Spleen (tissue), 11 donors: ENCODE results near the gene UBA52. TPM values are rescaled to one million over a fixed set of nuclear protein-coding genes. Genes with fewer than 3 reads are reported as not detected.

Source experiments
- DNase-seq: peaks from one replicate; pipeline ENCODE4 v3.0.0-alpha.2; 2020
- H3K27ac ChIP-seq, 8 donors: fragments of 200-600 bp; sonication (generic) in 7 of 8; 1 replicate in 4 of 8; 2 replicates in 4 of 8; pipeline versions ENCODE4 v1.5.0 to v1.8.0; 2016 to 2021; ENCODE audit warnings: inconsistent platforms in 4 of 8, mild to moderate bottlenecking in 4 of 8, moderate library complexity in 1 of 8
- H3K27me3 ChIP-seq, 7 donors: fragments of 200-600 bp; sonication (generic) in 6 of 7; replicated peaks in 1 of 7; 1 replicate in 4 of 7; 2 replicates in 3 of 7; pipeline versions ENCODE4 v1.5.0 to v1.8.0; 2016 to 2021; ENCODE audit warnings: inconsistent platforms in 3 of 7, mild to moderate bottlenecking in 1 of 7
- H3K36me3 ChIP-seq, 6 donors: fragments of 200-600 bp; sonication (generic) in 5 of 6; 1 replicate in 4 of 6; 2 replicates in 2 of 6; pipeline versions ENCODE4 v1.5.0 to v1.8.0; 2016 to 2021; ENCODE audit warnings: inconsistent platforms in 2 of 6
- H3K4me1 ChIP-seq, 6 donors: fragments of 200-600 bp; sonication (generic) in 5 of 6; 1 replicate in 3 of 6; 2 replicates in 3 of 6; pipeline versions ENCODE4 v1.5.0 to v1.8.0; 2016 to 2021; ENCODE audit warnings: inconsistent platforms in 3 of 6
- H3K4me3 ChIP-seq, 8 donors: fragments of 200-600 bp; sonication (generic) in 7 of 8; 1 replicate in 4 of 8; 2 replicates in 4 of 8; pipeline versions ENCODE4 v1.5.0 to v1.8.0; 2016 to 2021; ENCODE audit warnings: inconsistent platforms in 4 of 8, mild to moderate bottlenecking in 4 of 8, moderate library complexity in 2 of 8
- H3K9me3 ChIP-seq, 8 donors: fragments of 200-600 bp; sonication (generic) in 7 of 8; 1 replicate in 4 of 8; 2 replicates in 4 of 8; pipeline versions ENCODE4 v1.5.0 to v1.8.0; 2016 to 2021; ENCODE audit warnings: inconsistent platforms in 4 of 8
- POLR2A ChIP-seq, 3 donors: fragments of 450-650 bp; IDR thresholded peaks; one replicate each; pipeline ENCODE4 v1.5.1; 2017; ENCODE audit warnings: antibody characterized with exemption in 3 of 3, mild to moderate bottlenecking in 1 of 3
- POLR2AphosphoS5 ChIP-seq, 3 donors: sonication (generic); formaldehyde crosslinking; IDR thresholded peaks; one replicate each; pipeline ENCODE4 v1.5.1; 2017; ENCODE audit warnings: antibody characterized with exemption in 3 of 3
- WGBS, 5 donors: extraction: QIAGEN DNeasy Blood & Tissue Kit in 3 of 5; methylation state at CpG; one replicate each; pipeline versions ENCODE4 v1.1.5 to v1.1.7; 2013 to 2018; 5-methylcytosine and 5-hydroxymethylcytosine counted together
- intact Hi-C: fragments of 100-400 bp; cut with DNase I; formaldehyde crosslinking; loops from one replicate; pipeline ENCODE4 v1.15.0; 2023; ENCODE audit warnings: low total_unique reads
- polyA plus RNA-seq, 3 donors: library from polyadenylated mRNA; stranded (reverse); fragments of 200-250 nt; gene quantifications; one replicate each; pipeline ENCODE4 v1.2.1, GENCODE V29; 2013
- total RNA-seq, 7 donors: library from RNA; depleted of rRNA in 3 of 7; stranded (reverse); fragments of >200 nt in 3 of 7; fragmentation: NEBNext Ultra II Directional in 4 of 7; extraction: Animal tissue kit (Norgen Biotek cat#: 25700) in 4 of 7; gene quantifications; one replicate each; pipeline versions ENCODE4 v1.1.0 to v1.2.1, GENCODE V29; 2016 to 2021
- TF ChIP-seq, protein P1 (sequence below), 11 experiments: fragments of 200-600 bp in 7 of 11; fragments of 450-650 bp in 4 of 11; sonication (generic) in 4 of 11; IDR thresholded peaks in 8 of 11; conservative IDR thresholded peaks in 3 of 11; 1 replicate in 7 of 11; 2 replicates in 4 of 11; pipeline versions ENCODE4 v1.4.0 to v1.8.0; 2016 to 2021; ENCODE audit warnings: antibody characterized with exemption in 11 of 11, inconsistent platforms in 4 of 11, mild to moderate bottlenecking in 1 of 11
- donor health status: healthy with polysubstance abuse.
- donor health status: DM: no; HTN: no; CAD: no; lungs with moderate emphysema.
- donor health status: DM: no; HTN: no; CAD: no.
- donor health status: Bipolar disorder and iron deficiency.
- donor health status: healthy.
- donor health status: DM: no; HTN: no; CAD: no.
- donor health status: DM: yes; HTN: yes; CAD: no.

The UBA52 gene
- total and polyA plus RNA-seq, 10 donors = 650 to 2,132 (median 1,063) TPM

DNA sequence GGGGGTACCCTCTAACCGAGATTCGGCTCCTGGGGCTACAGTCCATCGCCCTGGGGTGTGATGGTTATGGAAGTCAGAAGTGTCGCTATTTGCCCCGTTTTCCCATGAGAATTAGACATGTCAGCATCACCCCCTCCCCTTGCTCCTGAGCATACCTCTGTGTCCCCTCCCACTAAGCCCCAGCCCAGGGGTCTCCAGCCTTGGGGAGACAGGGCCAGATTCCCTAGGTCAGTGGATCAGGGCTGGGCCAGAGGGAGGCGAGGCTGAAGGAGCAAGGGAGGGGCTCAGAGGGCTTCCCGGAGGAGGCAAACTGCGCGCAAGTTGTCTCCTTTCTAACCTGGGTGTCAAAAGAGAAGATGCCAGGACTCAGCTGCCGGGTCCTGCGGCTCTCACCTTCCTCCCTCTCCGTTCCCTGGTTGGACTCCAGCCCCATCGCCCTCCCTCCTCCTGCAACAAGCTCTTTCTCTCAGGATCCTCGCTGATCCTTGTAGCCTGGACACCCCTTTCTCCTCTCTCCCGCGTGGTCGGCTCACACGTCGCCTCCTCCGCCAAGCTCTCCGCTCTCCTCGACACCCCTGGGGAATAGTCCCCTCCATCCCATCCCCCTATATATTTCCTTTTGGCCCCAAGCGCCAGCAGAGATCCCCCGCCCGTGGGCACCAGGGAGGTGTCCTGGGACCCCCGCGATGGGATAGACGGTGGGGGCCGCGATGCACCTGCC is 40.6 kb downstream of the UBA52 start:
- Histone ChIP-seq H3K27me3 (peaks cover 22 to 100% (median 86%) of the 10 kb centered on the region in 7 donors), H3K27ac (no peak overlapping the region), H3K4me1 (peaks cover 28 to 50% (median 40%) of the 10 kb centered on the region in 6 donors), H3K4me3 (peak overlapping the region in 7 of 8 donors; percentile 4 to 67 (median 39)), H3K9me3 (no peaks in the 10 kb centered on the region), H3K36me3 (no peaks in the 10 kb centered on the region)
- DNase-seq = no peak
- intact Hi-C loops = no loop called here
- TF ChIP-seq, protein P1, sequence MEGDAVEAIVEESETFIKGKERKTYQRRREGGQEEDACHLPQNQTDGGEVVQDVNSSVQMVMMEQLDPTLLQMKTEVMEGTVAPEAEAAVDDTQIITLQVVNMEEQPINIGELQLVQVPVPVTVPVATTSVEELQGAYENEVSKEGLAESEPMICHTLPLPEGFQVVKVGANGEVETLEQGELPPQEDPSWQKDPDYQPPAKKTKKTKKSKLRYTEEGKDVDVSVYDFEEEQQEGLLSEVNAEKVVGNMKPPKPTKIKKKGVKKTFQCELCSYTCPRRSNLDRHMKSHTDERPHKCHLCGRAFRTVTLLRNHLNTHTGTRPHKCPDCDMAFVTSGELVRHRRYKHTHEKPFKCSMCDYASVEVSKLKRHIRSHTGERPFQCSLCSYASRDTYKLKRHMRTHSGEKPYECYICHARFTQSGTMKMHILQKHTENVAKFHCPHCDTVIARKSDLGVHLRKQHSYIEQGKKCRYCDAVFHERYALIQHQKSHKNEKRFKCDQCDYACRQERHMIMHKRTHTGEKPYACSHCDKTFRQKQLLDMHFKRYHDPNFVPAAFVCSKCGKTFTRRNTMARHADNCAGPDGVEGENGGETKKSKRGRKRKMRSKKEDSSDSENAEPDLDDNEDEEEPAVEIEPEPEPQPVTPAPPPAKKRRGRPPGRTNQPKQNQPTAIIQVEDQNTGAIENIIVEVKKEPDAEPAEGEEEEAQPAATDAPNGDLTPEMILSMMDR (IDR thresholded peaks at IDR 0.05 in 8 of 11, conservative IDR thresholded peaks at IDR 0.05 in 3 of 11) = no peak
- TF ChIP-seq POLR2AphosphoS5 (IDR thresholded peaks at IDR 0.05) (no peak), POLR2A (IDR thresholded peaks at IDR 0.05) (no peak)
- 1 to 4% (median 2%) methylated on average over 20 to 30 of the region's 30 CpGs for WGBS, 5 donors

DNA sequence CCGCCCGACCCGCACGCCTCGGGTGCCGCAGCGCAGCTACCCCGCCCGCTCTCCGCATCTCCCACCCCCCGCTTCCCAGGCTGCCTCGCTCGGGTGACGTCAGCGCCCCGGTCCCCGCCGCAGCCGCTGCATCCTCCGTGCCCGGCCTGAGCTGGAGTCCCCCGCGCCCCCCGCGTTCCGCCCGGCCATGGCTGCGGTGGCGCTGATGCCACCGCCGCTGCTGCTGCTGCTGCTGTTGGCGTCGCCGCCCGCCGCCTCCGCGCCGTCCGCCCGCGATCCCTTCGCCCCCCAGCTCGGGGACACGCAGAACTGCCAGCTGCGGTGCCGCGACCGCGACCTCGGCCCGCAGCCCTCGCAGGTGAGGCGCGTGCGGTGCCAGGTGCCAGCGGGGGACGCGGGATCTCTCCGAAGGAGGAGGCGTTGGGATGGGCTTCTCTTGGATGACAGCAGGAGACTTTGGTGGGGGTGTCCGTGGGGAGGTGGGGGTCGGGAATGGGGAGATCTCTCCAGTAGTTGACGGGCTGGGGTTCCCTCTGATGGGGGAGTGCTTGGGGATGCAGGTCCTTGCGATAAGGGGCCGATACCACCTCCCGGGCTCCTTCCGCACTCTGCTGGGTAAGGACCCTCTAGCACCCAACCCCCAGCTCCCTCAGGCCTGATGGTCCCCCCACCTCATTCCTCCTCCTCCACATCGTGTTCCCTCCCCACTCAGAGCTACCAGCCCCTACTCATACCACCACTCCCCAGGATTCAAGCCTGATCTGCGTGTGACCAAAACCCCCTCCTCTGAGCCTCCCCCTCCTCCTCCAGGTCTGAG is 41.3 kb downstream of the UBA52 start, which contains the start of gene TMEM59L:
Gene TMEM59L, plus strand, starts transcription at position 99 of the 817 bp plus-strand sequence. Its CDS starts 89 bp downstream, at position 188.
- Histone ChIP-seq H3K36me3 (no peaks in the 10 kb centered on the region), H3K27me3 (peaks cover 22 to 100% (median 78%) of the 10 kb centered on the region in 7 donors), H3K4me1 (peaks cover 23 to 43% (median 32%) of the 10 kb centered on the region in 6 donors), H3K4me3 (peak within 1 kb of the TSS; percentile 4 to 67 (median 38)), H3K9me3 (no peaks in the 10 kb centered on the region), H3K27ac (no peak within 1 kb of the TSS)
- DNase-seq = peak; percentile 79
- intact Hi-C loops = no loop called here
- 2 to 7% (median 4%) methylated on average over 13 to 70 of the region's 70 CpGs for WGBS, 5 donors
- no peak for TF ChIP-seq POLR2AphosphoS5 (IDR thresholded peaks at IDR 0.05)
- no peak for TF ChIP-seq POLR2A (IDR thresholded peaks at IDR 0.05)
- TF ChIP-seq, protein P1 (IDR thresholded peaks at IDR 0.05 in 8 of 11, conservative IDR thresholded peaks at IDR 0.05 in 3 of 11) = no peak

DNA sequence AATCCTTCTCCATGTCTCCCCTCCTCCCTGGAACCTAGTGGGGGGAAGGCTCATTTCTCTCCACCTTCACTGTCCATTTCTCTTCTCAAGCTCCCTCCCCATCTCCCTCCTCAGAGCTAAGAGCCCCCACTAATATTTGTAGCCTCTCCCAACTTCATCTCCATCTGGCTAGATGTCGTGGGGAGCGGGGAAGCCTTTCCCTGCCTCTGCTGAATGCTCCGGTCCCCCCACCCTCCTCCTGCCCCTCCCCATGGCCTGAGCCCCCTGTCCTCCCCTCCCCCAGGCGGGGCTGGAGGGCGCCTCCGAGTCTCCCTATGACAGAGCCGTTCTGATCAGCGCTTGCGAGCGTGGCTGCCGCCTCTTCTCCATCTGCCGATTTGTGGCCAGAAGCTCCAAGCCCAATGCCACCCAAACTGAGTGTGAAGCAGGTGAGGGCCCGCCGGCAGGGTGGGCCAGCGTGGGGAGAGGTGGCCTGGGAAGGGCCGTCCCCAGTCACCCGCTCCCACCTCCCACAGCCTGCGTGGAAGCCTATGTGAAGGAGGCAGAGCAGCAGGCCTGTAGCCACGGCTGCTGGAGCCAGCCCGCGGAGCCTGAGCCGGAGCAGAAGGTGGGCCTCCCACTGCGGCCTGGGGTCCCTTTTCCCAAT is 42.1 kb downstream of the UBA52 start:
- Histone ChIP-seq H3K4me3 (no peak overlapping the region), H3K27ac (no peak overlapping the region), H3K9me3 (no peaks in the 10 kb centered on the region), H3K4me1 (peaks cover 22 to 37% (median 32%) of the 10 kb centered on the region in 6 donors), H3K27me3 (peaks cover 22 to 98% (median 71%) of the 10 kb centered on the region in 7 donors), H3K36me3 (no peaks in the 10 kb centered on the region)
- no peak for DNase-seq
- 19 to 30% (median 20%) methylated on average over 8 to 23 of the region's 23 CpGs for WGBS, 5 donors
- intact Hi-C loops = no loop called here
- TF ChIP-seq, protein P1 (IDR thresholded peaks at IDR 0.05 in 8 of 11, conservative IDR thresholded peaks at IDR 0.05 in 3 of 11) = no peak
- TF ChIP-seq POLR2A (IDR thresholded peaks at IDR 0.05) = no peak
- TF ChIP-seq POLR2AphosphoS5 (IDR thresholded peaks at IDR 0.05) = no peak
